ENCODE data around the gene SOCS6.
A peak's percentile ranks its signal among the peaks of the same experiment; 100 is the strongest.
"Not testable (repeated sequence)": the region's sequence is repeated elsewhere in the genome, so short reads cannot be mapped to it uniquely, and the experiment has no call there.

The SOCS6 gene

GRCh38 chr18:70337139-70337972 lies 48.5 kb downstream of the SOCS6 start:
- peak; percentile 89 for DNase-seq (ENCODE audit: low read depth)
- Histone ChIP-seq H3K27me3 (replicated peaks; ENCODE audit: control insufficient read depth, insufficient read depth, low read length) (no peaks in the 10 kb centered on the region), H3K36me3 (ENCODE audit: control insufficient read depth, insufficient read depth, low read length, severe bottlenecking) (peaks cover 36% of the 10 kb centered on the region), H3K9ac (ENCODE audit: low read length) (no peak overlapping the region), H3K9me3 (ENCODE audit: control insufficient read depth, low read length) (peaks cover 11% of the 10 kb centered on the region), H3K4me1 (ENCODE audit: control insufficient read depth, insufficient read depth, low read length) (peaks cover 36% of the 10 kb centered on the region), H3K4me3 (ENCODE audit: low read length) (peak overlapping the region; percentile 3)

GRCh38 chr18:70338890-70339289 lies 50.0 kb downstream of the SOCS6 start:
- peaks cover 39% of the 10 kb centered on the region for H3K36me3 ChIP-seq (ENCODE audit: control insufficient read depth, insufficient read depth, low read length, severe bottlenecking)
- no peak overlapping the region for H3K4me3 ChIP-seq (ENCODE audit: low read length)
- H3K9ac ChIP-seq (ENCODE audit: low read length): no peak overlapping the region
- no peaks in the 10 kb centered on the region for H3K27me3 ChIP-seq (replicated peaks; ENCODE audit: control insufficient read depth, insufficient read depth, low read length)
- H3K4me1 ChIP-seq (ENCODE audit: control insufficient read depth, insufficient read depth, low read length): peaks cover 20% of the 10 kb centered on the region
- no peak for DNase-seq (ENCODE audit: low read depth)
- peaks cover 11% of the 10 kb centered on the region for H3K9me3 ChIP-seq (ENCODE audit: control insufficient read depth, low read length)

- H3K9ac ChIP-seq (ENCODE audit: low read length): no peak overlapping the region
- peaks cover 33% of the 10 kb centered on the region for H3K36me3 ChIP-seq (ENCODE audit: control insufficient read depth, insufficient read depth, low read length, severe bottlenecking)
- peaks cover 14% of the 10 kb centered on the region for H3K4me1 ChIP-seq (ENCODE audit: control insufficient read depth, insufficient read depth, low read length)
- DNase-seq (ENCODE audit: low read depth): no peak
- H3K9me3 ChIP-seq (ENCODE audit: control insufficient read depth, low read length): peaks cover 4% of the 10 kb centered on the region
- H3K27me3 ChIP-seq (replicated peaks; ENCODE audit: control insufficient read depth, insufficient read depth, low read length): no peaks in the 10 kb centered on the region
- H3K4me3 ChIP-seq (ENCODE audit: low read length): no peak overlapping the region
Measured at GRCh38 chr18:70339915-70340314, 51.1 kb downstream of the SOCS6 start.

GRCh38 chr18:70348481-70348880 lies 59.6 kb downstream of the SOCS6 start:
- H3K9me3 ChIP-seq (ENCODE audit: control insufficient read depth, low read length); H3K27me3 ChIP-seq (replicated peaks; ENCODE audit: control insufficient read depth, insufficient read depth, low read length); DNase-seq (ENCODE audit: low read depth); H3K9ac ChIP-seq (ENCODE audit: low read length); H3K4me1 ChIP-seq (ENCODE audit: control insufficient read depth, insufficient read depth, low read length); H3K4me3 ChIP-seq (ENCODE audit: low read length): not testable (repeated sequence)
- H3K36me3 ChIP-seq (ENCODE audit: control insufficient read depth, insufficient read depth, low read length, severe bottlenecking): peaks cover 45% of the 10 kb centered on the region

- no peaks in the 10 kb centered on the region for H3K4me1 ChIP-seq (ENCODE audit: control insufficient read depth, insufficient read depth, low read length)
Measured at GRCh38 chr18:70349316-70349715, 60.5 kb downstream of the SOCS6 start.

GRCh38 chr18:70354080-70354479 lies 65.2 kb downstream of the SOCS6 start:
- Histone ChIP-seq H3K4me1 (ENCODE audit: control insufficient read depth, insufficient read depth, low read length) (peaks cover 10% of the 10 kb centered on the region), H3K9ac (ENCODE audit: low read length) (no peak overlapping the region), H3K4me3 (ENCODE audit: low read length) (no peak overlapping the region), H3K36me3 (ENCODE audit: control insufficient read depth, insufficient read depth, low read length, severe bottlenecking) (peaks cover 52% of the 10 kb centered on the region), H3K9me3 (ENCODE audit: control insufficient read depth, low read length) (peaks cover 14% of the 10 kb centered on the region), H3K27me3 (replicated peaks; ENCODE audit: control insufficient read depth, insufficient read depth, low read length) (no peaks in the 10 kb centered on the region)
- no peak for DNase-seq (ENCODE audit: low read depth)

More at GRCh38 chr18:70349316-70349715, 60.5 kb downstream of the SOCS6 start:
- Histone ChIP-seq H3K27me3 (replicated peaks; ENCODE audit: control insufficient read depth, insufficient read depth, low read length) (no peaks in the 10 kb centered on the region), H3K9ac (ENCODE audit: low read length) (no peak overlapping the region), H3K9me3 (ENCODE audit: control insufficient read depth, low read length) (peaks cover 10% of the 10 kb centered on the region), H3K4me3 (ENCODE audit: low read length) (no peak overlapping the region), H3K36me3 (ENCODE audit: control insufficient read depth, insufficient read depth, low read length, severe bottlenecking) (peaks cover 52% of the 10 kb centered on the region)
- DNase-seq (ENCODE audit: low read depth): no peak

- Histone ChIP-seq H3K27me3 (replicated peaks; ENCODE audit: control insufficient read depth, insufficient read depth, low read length) (no peaks in the 10 kb centered on the region), H3K36me3 (ENCODE audit: control insufficient read depth, insufficient read depth, low read length, severe bottlenecking) (peaks cover 46% of the 10 kb centered on the region), H3K9me3 (ENCODE audit: control insufficient read depth, low read length) (peaks cover 14% of the 10 kb centered on the region), H3K4me1 (ENCODE audit: control insufficient read depth, insufficient read depth, low read length) (peaks cover 10% of the 10 kb centered on the region), H3K9ac (ENCODE audit: low read length) (no peak overlapping the region), H3K4me3 (ENCODE audit: low read length) (no peak overlapping the region)
- no peak for DNase-seq (ENCODE audit: low read depth)
Measured at GRCh38 chr18:70354771-70355170, 65.9 kb downstream of the SOCS6 start.

GRCh38 chr18:70355620-70356385 lies 67.0 kb downstream of the SOCS6 start:
- DNase-seq (ENCODE audit: low read depth): no peak
- Histone ChIP-seq H3K9me3 (ENCODE audit: control insufficient read depth, low read length) (peaks cover 14% of the 10 kb centered on the region), H3K27me3 (replicated peaks; ENCODE audit: control insufficient read depth, insufficient read depth, low read length) (no peaks in the 10 kb centered on the region), H3K36me3 (ENCODE audit: control insufficient read depth, insufficient read depth, low read length, severe bottlenecking) (peaks cover 37% of the 10 kb centered on the region), H3K9ac (ENCODE audit: low read length) (no peak overlapping the region), H3K4me1 (ENCODE audit: control insufficient read depth, insufficient read depth, low read length) (peaks cover 10% of the 10 kb centered on the region), H3K4me3 (ENCODE audit: low read length) (no peak overlapping the region)

- H3K9ac ChIP-seq (ENCODE audit: low read length); H3K27me3 ChIP-seq (replicated peaks; ENCODE audit: control insufficient read depth, insufficient read depth, low read length); H3K4me3 ChIP-seq (ENCODE audit: low read length); H3K4me1 ChIP-seq (ENCODE audit: control insufficient read depth, insufficient read depth, low read length): not testable (repeated sequence)
- DNase-seq (ENCODE audit: low read depth): peak; percentile 78
- Histone ChIP-seq H3K9me3 (ENCODE audit: control insufficient read depth, low read length) (peaks cover 14% of the 10 kb centered on the region), H3K36me3 (ENCODE audit: control insufficient read depth, insufficient read depth, low read length, severe bottlenecking) (peaks cover 17% of the 10 kb centered on the region)
Measured at GRCh38 chr18:70358105-70358406, 69.2 kb downstream of the SOCS6 start.

- Histone ChIP-seq H3K9ac (ENCODE audit: low read length) (no peak overlapping the region), H3K36me3 (ENCODE audit: control insufficient read depth, insufficient read depth, low read length, severe bottlenecking) (peaks cover 7% of the 10 kb centered on the region), H3K27me3 (replicated peaks; ENCODE audit: control insufficient read depth, insufficient read depth, low read length) (no peaks in the 10 kb centered on the region), H3K4me3 (ENCODE audit: low read length) (no peak overlapping the region), H3K9me3 (ENCODE audit: control insufficient read depth, low read length) (peaks cover 4% of the 10 kb centered on the region), H3K4me1 (ENCODE audit: control insufficient read depth, insufficient read depth, low read length) (peaks cover 19% of the 10 kb centered on the region)
- DNase-seq (ENCODE audit: low read depth): no peak
Measured at GRCh38 chr18:70359071-70359470, 70.2 kb downstream of the SOCS6 start.

- Histone ChIP-seq H3K4me3 (ENCODE audit: low read length) (no peak overlapping the region), H3K4me1 (ENCODE audit: control insufficient read depth, insufficient read depth, low read length) (peaks cover 27% of the 10 kb centered on the region), H3K9me3 (ENCODE audit: control insufficient read depth, low read length) (no peaks in the 10 kb centered on the region), H3K9ac (ENCODE audit: low read length) (no peak overlapping the region), H3K27me3 (replicated peaks; ENCODE audit: control insufficient read depth, insufficient read depth, low read length) (no peaks in the 10 kb centered on the region), H3K36me3 (ENCODE audit: control insufficient read depth, insufficient read depth, low read length, severe bottlenecking) (no peaks in the 10 kb centered on the region)
- no peak for DNase-seq (ENCODE audit: low read depth)
Measured at GRCh38 chr18:70362258-70362657, 73.4 kb downstream of the SOCS6 start.

All from adipocyte (in vitro differentiated cells).